ENCODE measurements around the gene NEK11. TPM values are rescaled to one million over a fixed set of nuclear protein-coding genes. Genes with fewer than 3 reads are reported as not detected.
"Not testable (repeated sequence)": the region's sequence is repeated elsewhere in the genome, so short reads cannot be mapped to it uniquely, and the experiment has no call there.

Gene NEK11
- total and polyA plus RNA-seq, 12 donors = 5.2 to 19.8 (median 9.8) TPM

- Histone ChIP-seq H3K27ac (no peak overlapping the region), H3K36me3 (replicated peaks in 1 of 2) (no peaks in the 10 kb centered on the region), H3K4me1 (replicated peaks in 1 of 2) (no peaks in the 10 kb centered on the region), H3K9me3 (replicated peaks in 1 of 3) (no peaks in the 10 kb centered on the region), H3K4me3 (no peak overlapping the region), H3K27me3 (no peaks in the 10 kb centered on the region)
- TF ChIP-seq, protein P1, sequence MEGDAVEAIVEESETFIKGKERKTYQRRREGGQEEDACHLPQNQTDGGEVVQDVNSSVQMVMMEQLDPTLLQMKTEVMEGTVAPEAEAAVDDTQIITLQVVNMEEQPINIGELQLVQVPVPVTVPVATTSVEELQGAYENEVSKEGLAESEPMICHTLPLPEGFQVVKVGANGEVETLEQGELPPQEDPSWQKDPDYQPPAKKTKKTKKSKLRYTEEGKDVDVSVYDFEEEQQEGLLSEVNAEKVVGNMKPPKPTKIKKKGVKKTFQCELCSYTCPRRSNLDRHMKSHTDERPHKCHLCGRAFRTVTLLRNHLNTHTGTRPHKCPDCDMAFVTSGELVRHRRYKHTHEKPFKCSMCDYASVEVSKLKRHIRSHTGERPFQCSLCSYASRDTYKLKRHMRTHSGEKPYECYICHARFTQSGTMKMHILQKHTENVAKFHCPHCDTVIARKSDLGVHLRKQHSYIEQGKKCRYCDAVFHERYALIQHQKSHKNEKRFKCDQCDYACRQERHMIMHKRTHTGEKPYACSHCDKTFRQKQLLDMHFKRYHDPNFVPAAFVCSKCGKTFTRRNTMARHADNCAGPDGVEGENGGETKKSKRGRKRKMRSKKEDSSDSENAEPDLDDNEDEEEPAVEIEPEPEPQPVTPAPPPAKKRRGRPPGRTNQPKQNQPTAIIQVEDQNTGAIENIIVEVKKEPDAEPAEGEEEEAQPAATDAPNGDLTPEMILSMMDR (IDR thresholded peaks at IDR 0.05) = no peak
- TF ChIP-seq POLR2A (IDR thresholded peaks at IDR 0.05) = no peak
- intact Hi-C loops (cut with DNase I) = no loop called here
- no peak for DNase-seq
These were observed 298.2 kb downstream of the NEK11 start for GRCh38 chr3:131324923-131325322.

GRCh38 chr3:131326307-131326706 is 299.6 kb downstream of the NEK11 start:
- WGBS, 4 donors = 79 to 94% (median 87%) methylated on average over 1 of the region's 1 CpG
- Histone ChIP-seq H3K27me3 (no peaks in the 10 kb centered on the region), H3K36me3 (replicated peaks in 1 of 2) (no peaks in the 10 kb centered on the region), H3K9me3 (replicated peaks in 1 of 3) (no peaks in the 10 kb centered on the region), H3K27ac (no peak overlapping the region), H3K4me1 (replicated peaks in 1 of 2) (no peaks in the 10 kb centered on the region), H3K4me3 (no peak overlapping the region)
- DNase-seq = no peak
- intact Hi-C loops (cut with DNase I) = no loop called here
- TF ChIP-seq, protein P1 (IDR thresholded peaks at IDR 0.05) = no peak
- TF ChIP-seq POLR2A (IDR thresholded peaks at IDR 0.05) = no peak

DNA sequence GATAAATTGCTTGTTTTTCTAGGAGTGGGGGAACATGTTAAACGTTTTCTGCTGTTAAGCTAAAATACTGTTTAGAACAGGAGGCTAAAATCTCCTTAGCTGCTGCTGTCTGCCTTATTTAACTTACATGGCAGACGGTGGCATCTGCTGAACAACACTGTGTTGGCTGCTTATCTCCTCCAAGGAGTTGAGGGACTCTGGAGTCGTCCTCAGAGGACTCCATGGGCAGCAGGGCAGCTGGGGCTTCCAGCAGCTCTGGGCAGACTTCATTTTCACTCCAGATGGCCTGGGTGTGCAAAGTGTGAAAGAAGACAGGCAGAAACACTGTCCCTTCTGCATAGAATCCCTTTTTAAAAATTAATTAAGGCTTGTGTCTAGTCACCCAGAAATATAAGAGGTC is 302.0 kb downstream of the NEK11 start:
- 21 to 66% (median 57%) methylated on average over 1 to 3 of the region's 3 CpGs for WGBS, 4 donors

GRCh38 chr3:131329774-131330173 is 303.1 kb downstream of the NEK11 start:
- TF ChIP-seq, protein P1 (IDR thresholded peaks at IDR 0.05) = no peak
- no peak for TF ChIP-seq POLR2A (IDR thresholded peaks at IDR 0.05)
- 83 to 88% (median 85%) methylated on average over 5 of the region's 5 CpGs for WGBS, 4 donors
- no peak for DNase-seq

More for the DNA sequence above, 302.0 kb downstream of the NEK11 start:
- H3K36me3 ChIP-seq (replicated peaks in 1 of 2) = no peaks in the 10 kb centered on the region
- no peak overlapping the region for H3K4me3 ChIP-seq
- no peak for DNase-seq
- intact Hi-C loops (cut with DNase I) = no loop called here
- no peaks in the 10 kb centered on the region for H3K27me3 ChIP-seq
- no peak overlapping the region for H3K27ac ChIP-seq
- TF ChIP-seq POLR2A (IDR thresholded peaks at IDR 0.05) = no peak
- no peaks in the 10 kb centered on the region for H3K4me1 ChIP-seq (replicated peaks in 1 of 2)
- no peaks in the 10 kb centered on the region for H3K9me3 ChIP-seq (replicated peaks in 1 of 3)

GRCh38 chr3:131331456-131332085 is 304.9 kb downstream of the NEK11 start:
- H3K9me3 ChIP-seq (replicated peaks in 1 of 3); H3K4me1 ChIP-seq (replicated peaks in 1 of 2); DNase-seq; H3K4me3 ChIP-seq; intact Hi-C loops (cut with DNase I); H3K36me3 ChIP-seq (replicated peaks in 1 of 2); H3K27ac ChIP-seq; H3K27me3 ChIP-seq: not testable (repeated sequence)
- 91 to 92% (median 92%) methylated on average over 26 to 27 of the region's 27 CpGs for WGBS, 4 donors

More at GRCh38 chr3:131329774-131330173, 303.1 kb downstream of the NEK11 start:
- H3K27ac ChIP-seq = no peak overlapping the region
- H3K9me3 ChIP-seq (replicated peaks in 1 of 3) = no peaks in the 10 kb centered on the region
- no peaks in the 10 kb centered on the region for H3K27me3 ChIP-seq
- H3K4me3 ChIP-seq = no peak overlapping the region
- no peaks in the 10 kb centered on the region for H3K36me3 ChIP-seq (replicated peaks in 1 of 2)
- intact Hi-C loops (cut with DNase I) = no loop called here
- no peaks in the 10 kb centered on the region for H3K4me1 ChIP-seq (replicated peaks in 1 of 2)
